ENCODE results near the gene EXOC3L4.

DNA sequence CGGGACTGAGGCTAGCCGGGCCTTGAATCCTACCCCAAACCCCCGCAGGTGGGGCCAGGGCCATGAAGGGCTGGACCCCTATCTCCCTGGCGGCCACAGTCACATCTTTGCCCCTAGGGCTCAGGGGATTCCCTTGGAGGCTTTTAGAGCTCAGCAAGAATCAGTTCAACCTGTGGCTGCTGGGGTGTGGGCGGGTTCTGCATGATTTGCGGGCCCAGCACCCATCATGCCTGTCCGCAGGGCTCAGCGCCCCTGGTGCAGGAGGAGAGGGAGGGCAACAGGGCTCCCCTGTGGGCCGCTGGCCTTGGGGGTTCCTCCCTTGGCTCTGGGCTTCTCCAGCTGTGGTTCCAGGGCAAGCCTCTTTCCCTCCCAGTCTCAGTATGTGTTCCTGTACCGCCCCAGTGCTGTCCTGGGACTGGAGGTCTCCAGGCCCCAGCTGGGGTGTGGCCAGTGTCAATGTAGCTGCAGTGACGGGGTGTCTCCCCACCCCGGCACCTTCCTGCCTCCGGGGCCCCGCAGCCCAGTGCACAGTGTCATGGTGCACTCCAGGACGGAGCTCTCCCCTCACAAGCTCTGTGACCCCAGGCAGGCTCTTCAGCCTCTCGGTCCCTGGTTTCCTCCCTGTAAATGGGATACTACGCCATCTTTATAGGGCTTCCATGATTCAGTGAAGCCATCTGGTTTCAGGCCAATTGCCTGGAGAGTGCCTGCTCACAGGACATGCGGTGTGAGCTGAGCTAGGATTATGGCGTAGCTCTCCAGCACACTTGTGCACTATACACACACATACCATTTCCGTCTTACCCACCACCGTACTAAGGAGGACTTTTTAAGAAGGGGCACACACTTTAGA is 20.4 kb upstream of the EXOC3L4 start:
- TF ChIP-seq POLR2AphosphoS5 (IDR thresholded peaks at IDR 0.05; ENCODE audit: low read depth, low read length) (no peak), TAF1 (IDR thresholded peaks at IDR 0.05; ENCODE audit: borderline replicate concordance, insufficient read depth, low read length) (no peak)
- TF ChIP-seq, protein P1, sequence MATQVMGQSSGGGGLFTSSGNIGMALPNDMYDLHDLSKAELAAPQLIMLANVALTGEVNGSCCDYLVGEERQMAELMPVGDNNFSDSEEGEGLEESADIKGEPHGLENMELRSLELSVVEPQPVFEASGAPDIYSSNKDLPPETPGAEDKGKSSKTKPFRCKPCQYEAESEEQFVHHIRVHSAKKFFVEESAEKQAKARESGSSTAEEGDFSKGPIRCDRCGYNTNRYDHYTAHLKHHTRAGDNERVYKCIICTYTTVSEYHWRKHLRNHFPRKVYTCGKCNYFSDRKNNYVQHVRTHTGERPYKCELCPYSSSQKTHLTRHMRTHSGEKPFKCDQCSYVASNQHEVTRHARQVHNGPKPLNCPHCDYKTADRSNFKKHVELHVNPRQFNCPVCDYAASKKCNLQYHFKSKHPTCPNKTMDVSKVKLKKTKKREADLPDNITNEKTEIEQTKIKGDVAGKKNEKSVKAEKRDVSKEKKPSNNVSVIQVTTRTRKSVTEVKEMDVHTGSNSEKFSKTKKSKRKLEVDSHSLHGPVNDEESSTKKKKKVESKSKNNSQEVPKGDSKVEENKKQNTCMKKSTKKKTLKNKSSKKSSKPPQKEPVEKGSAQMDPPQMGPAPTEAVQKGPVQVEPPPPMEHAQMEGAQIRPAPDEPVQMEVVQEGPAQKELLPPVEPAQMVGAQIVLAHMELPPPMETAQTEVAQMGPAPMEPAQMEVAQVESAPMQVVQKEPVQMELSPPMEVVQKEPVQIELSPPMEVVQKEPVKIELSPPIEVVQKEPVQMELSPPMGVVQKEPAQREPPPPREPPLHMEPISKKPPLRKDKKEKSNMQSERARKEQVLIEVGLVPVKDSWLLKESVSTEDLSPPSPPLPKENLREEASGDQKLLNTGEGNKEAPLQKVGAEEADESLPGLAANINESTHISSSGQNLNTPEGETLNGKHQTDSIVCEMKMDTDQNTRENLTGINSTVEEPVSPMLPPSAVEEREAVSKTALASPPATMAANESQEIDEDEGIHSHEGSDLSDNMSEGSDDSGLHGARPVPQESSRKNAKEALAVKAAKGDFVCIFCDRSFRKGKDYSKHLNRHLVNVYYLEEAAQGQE (IDR thresholded peaks at IDR 0.05; ENCODE audit: insufficient read depth in 1 of 2, low read depth in 2 of 2, low read length in 2 of 2): no peak
